Stimulated activated CD4-positive, alpha-beta T cell treated with anti-CD3 and anti-CD28 coated beads, TNF-alpha, amount 100 ng/mL, for 24 hours (primary cell): Measurements from ENCODE around the gene RNPS1.

Source experiments
- DNase-seq, 3 experiments: peaks; one replicate each; pipeline ENCODE4 v3.0.0-alpha.2; 2020; ENCODE audit warnings: low read depth in 3 of 3

RNPS1 gene

GRCh38 chr16:2213817-2214718 lies 53.9 kb downstream of the RNPS1 start:
- no peak for DNase-seq

GRCh38 chr16:2212362-2213324 lies 55.3 kb downstream of the RNPS1 start:
- DNase-seq = no peak

GRCh38 chr16:2211923-2212347 lies 56.0 kb downstream of the RNPS1 start:
- no peak for DNase-seq

- no peak for DNase-seq
These were observed 57.2 kb downstream of the RNPS1 start, which contains the start of gene BRICD5 for GRCh38 chr16:2210386-2211365. Gene BRICD5 (minus strand): TSS chr16:2210863. CDS start chr16:2210833, 30 bp downstream.

GRCh38 chr16:2210009-2210332 lies 58.0 kb downstream of the RNPS1 start:
- no peak for DNase-seq

GRCh38 chr16:2209258-2210008 lies 58.5 kb downstream of the RNPS1 start:
- no peak for DNase-seq

GRCh38 chr16:2208772-2209171 lies 59.2 kb downstream of the RNPS1 start:
- no peak for DNase-seq

GRCh38 chr16:2208308-2208707 lies 59.6 kb downstream of the RNPS1 start:
- no peak for DNase-seq

GRCh38 chr16:2207872-2208271 lies 60.1 kb downstream of the RNPS1 start:
- DNase-seq = no peak

- DNase-seq = no peak
These were observed 61.0 kb downstream of the RNPS1 start for GRCh38 chr16:2206780-2207433.

- no peak for DNase-seq
These were observed 61.5 kb downstream of the RNPS1 start for GRCh38 chr16:2206420-2206779.

- DNase-seq = no peak
These were observed 62.0 kb downstream of the RNPS1 start for GRCh38 chr16:2205967-2206313.

- peak; percentile 72 to 84 (median 81) for DNase-seq
These were observed 62.6 kb downstream of the RNPS1 start, which contains the start of gene MLST8 for GRCh38 chr16:2205104-2205966. Gene MLST8 (plus strand): TSS chr16:2205454. CDS start chr16:2206086, 632 bp downstream.

GRCh38 chr16:2204416-2205103 lies 63.4 kb downstream of the RNPS1 start:
- no peak for DNase-seq
